ENCODE results near the gene TEKT5.

GRCh38 chr16:10601444-10602408 is 93.0 kb downstream of the TEKT5 start:
- no peak for TF ChIP-seq CTCF (conservative IDR thresholded peaks at IDR 0.05; ENCODE audit: low read depth, low read length)
- TF ChIP-seq EZH2 (IDR thresholded peaks at IDR 0.05; ENCODE audit: borderline replicate concordance, low read depth, low read length, poor library complexity, severe bottlenecking), result no peak

Measured in A673 (cell line).